CD4-positive, alpha-beta T cell (primary cell): ENCODE data around the gene NDUFA8. TPM values are rescaled to one million over a fixed set of nuclear protein-coding genes. Genes with fewer than 3 reads are reported as not detected.

ENCODE experiments used
- ATAC-seq: fragments of 200-7000 bp; cut with Tn5 transposase; one replicate; pipeline ENCODE4 v1.10.0; 2022; ENCODE audit warnings: mild to moderate bottlenecking; ENCODE audit not compliant: poor library complexity
- CTCF ChIA-PET: fragments of 350-600 bp; sonication (Branson Sonifier 250); formaldehyde crosslinking; loops from one replicate; lab custom pipeline; 2021; ENCODE audit warnings: antibody characterized with exemption, inconsistent platforms; lab: Charles Lee
- POLR2A ChIA-PET: fragments of 350-600 bp; sonication (Branson Sonifier 250); formaldehyde crosslinking; loops from one replicate; lab custom pipeline; 2021; ENCODE audit warnings: antibody characterized with exemption, inconsistent platforms; lab: Charles Lee
- DNase-seq, 14 experiments: peaks; one replicate each; pipeline ENCODE4 v3.0.0-alpha.2; 2013 to 2020; ENCODE audit warnings: mixed read lengths in 2 of 14
- H3K27ac ChIP-seq, 2 donors: one replicate each; pipeline versions ENCODE4 v1.5.1 to v1.7.0; 2013; ENCODE audit warnings: low read length in 2 of 2, low read depth in 1 of 2, mild to moderate bottlenecking in 1 of 2
- H3K27me3 ChIP-seq, 2 experiments: 1 replicate in 1 of 2; 2 replicates in 1 of 2; pipeline versions ENCODE4 v1.6.1 to v1.7.0; 2013; ENCODE audit warnings: low read length in 2 of 2, control low read depth in 1 of 2, mild to moderate bottlenecking in 1 of 2, moderate library complexity in 1 of 2; ENCODE audit not compliant: insufficient read depth in 2 of 2, control insufficient read depth in 1 of 2
- H3K36me3 ChIP-seq: one replicate; pipeline ENCODE4 v1.6.1; 2013; ENCODE audit warnings: low read length, control low read depth; ENCODE audit not compliant: insufficient read depth
- H3K4me1 ChIP-seq: one replicate; pipeline ENCODE4 v1.6.1; 2013; ENCODE audit warnings: low read length, control low read depth; ENCODE audit not compliant: insufficient read depth
- H3K4me3 ChIP-seq: one replicate; pipeline ENCODE4 v1.5.1; 2013; ENCODE audit warnings: mild to moderate bottlenecking, low read length, moderate library complexity
- H3K9me3 ChIP-seq, 2 experiments: 1 replicate in 1 of 2; 2 replicates in 1 of 2; pipeline versions ENCODE4 v1.6.1 to v1.7.0; 2013; ENCODE audit warnings: low read length in 2 of 2, mild to moderate bottlenecking in 2 of 2, control low read depth in 1 of 2, moderate library complexity in 1 of 2; ENCODE audit not compliant: control insufficient read depth in 1 of 2, insufficient read depth in 1 of 2
- H3K27ac Mint-ChIP-seq: one replicate; pipeline ENCODE4 v1.8.0; 2020; ENCODE audit warnings: mixed read lengths
- H3K27me3 Mint-ChIP-seq: one replicate; pipeline ENCODE4 v1.8.0; 2021; ENCODE audit warnings: mixed read lengths
- H3K36me3 Mint-ChIP-seq: one replicate; pipeline ENCODE4 v1.8.0; 2021; ENCODE audit warnings: low read depth, mixed read lengths
- H3K4me1 Mint-ChIP-seq: one replicate; pipeline ENCODE4 v1.8.0; 2021; ENCODE audit warnings: low read depth, mixed read lengths
- H3K4me3 Mint-ChIP-seq: one replicate; pipeline ENCODE4 v1.8.0; 2020; ENCODE audit warnings: mild to moderate bottlenecking, mixed read lengths
- H3K9me3 Mint-ChIP-seq: one replicate; pipeline ENCODE4 v1.8.0; 2020; ENCODE audit warnings: mixed read lengths
- intact Hi-C, 2 experiments: fragments of 100-400 bp; cut with DNase I in 1 of 2; cut with micrococcal nuclease in 1 of 2; formaldehyde crosslinking; loops; one replicate each; pipeline versions ENCODE4 v1.15.1 to v1.9.0; 2023 to 2025; cut with DNase I, micrococcal nuclease
- total RNA-seq, 174 experiments: library from RNA in 2 of 174; stranded (reverse) in 2 of 174; gene quantifications; one replicate each; pipeline ENCODE4 v1.2.3 and lab custom pipeline; 2021 to 2026
- TF ChIP-seq, protein P1 (sequence below): fragments of 200-600 bp; IDR thresholded peaks from one replicate; pipeline ENCODE4 v1.8.0; 2022; ENCODE audit warnings: antibody characterized with exemption, mild to moderate bottlenecking

NDUFA8 gene
- total RNA-seq, 2 experiments from 2014 or later = 4.5 to 5.0 TPM

DNA sequence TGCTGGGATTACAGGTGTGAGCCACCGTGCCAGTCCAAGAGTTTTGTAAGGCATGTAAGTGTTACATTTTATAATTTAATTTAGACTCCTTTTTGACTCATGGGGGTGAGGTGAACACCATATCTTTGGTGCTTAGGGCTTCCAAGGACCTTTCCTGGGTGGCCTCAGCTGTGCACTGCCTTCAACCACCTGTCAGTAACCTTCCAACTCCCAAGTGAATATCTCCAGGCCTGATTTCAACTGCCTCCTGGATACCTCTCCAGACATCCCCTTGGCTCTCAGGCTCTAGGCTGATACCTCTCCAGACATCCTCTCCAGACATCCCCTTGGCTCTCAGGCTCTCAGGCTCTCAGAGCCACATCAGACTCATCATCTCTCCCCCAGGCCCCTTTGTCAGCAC, 35.5 kb downstream of the NDUFA8 start:
- Histone ChIP-seq H3K27ac (no peak overlapping the region), H3K27me3 (peaks cover 18 to 27% of the 10 kb centered on the region in 2 experiments), H3K4me3 (no peak overlapping the region), H3K9me3 (peaks cover 0 to 6% of the 10 kb centered on the region in 2 experiments), H3K36me3 (no peaks in the 10 kb centered on the region), H3K4me1 (peaks cover 36% of the 10 kb centered on the region)
- TF ChIP-seq, protein P1, sequence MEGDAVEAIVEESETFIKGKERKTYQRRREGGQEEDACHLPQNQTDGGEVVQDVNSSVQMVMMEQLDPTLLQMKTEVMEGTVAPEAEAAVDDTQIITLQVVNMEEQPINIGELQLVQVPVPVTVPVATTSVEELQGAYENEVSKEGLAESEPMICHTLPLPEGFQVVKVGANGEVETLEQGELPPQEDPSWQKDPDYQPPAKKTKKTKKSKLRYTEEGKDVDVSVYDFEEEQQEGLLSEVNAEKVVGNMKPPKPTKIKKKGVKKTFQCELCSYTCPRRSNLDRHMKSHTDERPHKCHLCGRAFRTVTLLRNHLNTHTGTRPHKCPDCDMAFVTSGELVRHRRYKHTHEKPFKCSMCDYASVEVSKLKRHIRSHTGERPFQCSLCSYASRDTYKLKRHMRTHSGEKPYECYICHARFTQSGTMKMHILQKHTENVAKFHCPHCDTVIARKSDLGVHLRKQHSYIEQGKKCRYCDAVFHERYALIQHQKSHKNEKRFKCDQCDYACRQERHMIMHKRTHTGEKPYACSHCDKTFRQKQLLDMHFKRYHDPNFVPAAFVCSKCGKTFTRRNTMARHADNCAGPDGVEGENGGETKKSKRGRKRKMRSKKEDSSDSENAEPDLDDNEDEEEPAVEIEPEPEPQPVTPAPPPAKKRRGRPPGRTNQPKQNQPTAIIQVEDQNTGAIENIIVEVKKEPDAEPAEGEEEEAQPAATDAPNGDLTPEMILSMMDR = no peak
- DNase-seq (no peak), ATAC-seq (no peak)
- no peaks in the 10 kb centered on the region for H3K36me3 Mint-ChIP-seq
- POLR2A ChIA-PET = no interaction called here
- H3K27ac Mint-ChIP-seq = no peak overlapping the region
- CTCF ChIA-PET = interaction anchor here (1.6 to 2.7 kb wide), 4 partner anchors 25 to 226 kb away, joined by 3 to 23 read pairs (median 18); partner anchors contain the start of gene MRRF
- H3K27me3 Mint-ChIP-seq = peaks cover 43% of the 10 kb centered on the region
- intact Hi-C loops = no loop called here
- H3K9me3 Mint-ChIP-seq = no peaks in the 10 kb centered on the region
- H3K4me3 Mint-ChIP-seq = no peak overlapping the region
- H3K4me1 Mint-ChIP-seq = peaks cover 21% of the 10 kb centered on the region

DNA sequence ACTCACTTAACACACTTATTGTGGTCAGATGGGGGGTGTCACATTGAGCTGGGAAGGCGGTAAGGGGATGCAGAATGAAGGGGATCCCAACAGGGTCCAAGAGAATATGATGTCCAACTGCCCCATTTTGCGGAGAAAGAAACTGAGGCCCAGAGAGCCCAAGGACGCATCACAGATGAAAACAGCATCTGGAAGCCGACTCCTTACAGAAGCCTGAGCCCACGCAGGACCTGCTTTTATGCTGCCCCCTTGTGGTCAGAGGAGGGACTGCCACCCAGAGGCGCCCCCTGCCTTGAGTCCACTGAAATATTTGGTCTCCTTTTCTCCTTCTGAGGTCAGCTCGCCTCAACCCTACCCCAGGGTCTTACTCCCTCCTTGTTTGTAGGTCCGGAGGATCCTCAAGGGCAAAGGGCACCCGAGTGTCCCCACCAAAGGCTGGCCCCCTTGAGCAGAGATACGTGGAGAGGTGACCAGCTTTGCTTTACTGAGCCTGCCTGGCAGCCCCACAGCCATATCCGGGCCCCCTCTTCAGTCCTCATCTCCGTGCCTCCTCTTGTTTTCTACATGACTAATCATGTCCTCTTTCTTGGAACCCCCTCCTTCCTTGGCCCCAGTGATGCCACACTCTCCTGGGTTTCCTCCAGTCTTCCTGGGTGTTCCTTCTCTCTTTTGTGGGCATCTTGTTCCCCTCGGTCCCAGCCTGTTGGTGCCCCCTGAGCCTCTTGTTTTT, 36.5 kb downstream of the NDUFA8 start:
- CTCF ChIA-PET = interaction anchor here (0.6 to 1.8 kb wide), 7 partner anchors 22 to 780 kb away, joined by 3 to 18 read pairs (median 3); no protein-coding TSS in a partner anchor
- DNase-seq = peak; percentile 50 to 83 (median 64)
- peaks cover 18 to 27% of the 10 kb centered on the region in 2 experiments for H3K27me3 ChIP-seq

DNA sequence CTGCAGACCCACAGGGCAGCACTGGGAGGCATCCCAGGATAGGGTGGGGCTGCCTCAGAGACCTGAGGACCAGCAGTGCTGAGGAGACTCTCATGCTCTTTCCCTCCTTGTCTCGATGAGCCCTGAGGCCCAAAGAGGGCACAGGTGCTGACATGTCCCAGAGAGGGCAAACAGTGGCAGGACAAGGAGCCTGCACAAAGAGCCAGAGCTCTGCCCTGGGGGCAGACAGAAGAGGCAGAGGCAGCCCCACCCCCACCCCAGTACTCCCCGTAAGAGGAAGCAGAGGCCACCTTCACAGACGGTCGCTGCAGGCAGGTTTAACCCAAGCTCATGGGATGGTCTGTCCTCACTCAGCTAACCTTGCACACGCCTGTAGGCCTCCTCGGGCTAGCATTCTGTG, 37.1 kb downstream of the NDUFA8 start:
- Mint-ChIP-seq H3K4me1 (peaks cover 21% of the 10 kb centered on the region), H3K27ac (no peak overlapping the region), H3K27me3 (peaks cover 38% of the 10 kb centered on the region), H3K36me3 (no peaks in the 10 kb centered on the region), H3K4me3 (no peak overlapping the region), H3K9me3 (no peaks in the 10 kb centered on the region)
- ATAC-seq (no peak), DNase-seq (no peak)
- Histone ChIP-seq H3K36me3 (no peaks in the 10 kb centered on the region), H3K4me3 (no peak overlapping the region), H3K27me3 (peaks cover 17 to 21% of the 10 kb centered on the region in 2 experiments), H3K9me3 (peaks cover 0 to 6% of the 10 kb centered on the region in 2 experiments), H3K4me1 (peaks cover 28% of the 10 kb centered on the region), H3K27ac (no peak overlapping the region)
- TF ChIP-seq, protein P1 = no peak
- CTCF ChIA-PET = interaction anchor here (1.0 to 1.8 kb wide), 2 partner anchors 23 to 24 kb away, joined by 3 to 18 read pairs; no protein-coding TSS in a partner anchor
- POLR2A ChIA-PET = no interaction called here
- intact Hi-C loops = no loop called here

More for the DNA sequence above, 36.5 kb downstream of the NDUFA8 start:
- Mint-ChIP-seq H3K4me1 (peaks cover 21% of the 10 kb centered on the region), H3K27me3 (peaks cover 43% of the 10 kb centered on the region), H3K36me3 (no peaks in the 10 kb centered on the region), H3K9me3 (no peaks in the 10 kb centered on the region), H3K27ac (no peak overlapping the region), H3K4me3 (no peak overlapping the region)
- ATAC-seq = peak; percentile 73
- Histone ChIP-seq H3K4me3 (no peak overlapping the region), H3K4me1 (peaks cover 31% of the 10 kb centered on the region), H3K36me3 (no peaks in the 10 kb centered on the region), H3K27ac (no peak overlapping the region), H3K9me3 (peaks cover 0 to 6% of the 10 kb centered on the region in 2 experiments)
- TF ChIP-seq, protein P1 = peak; percentile 84
- intact Hi-C loops = loop anchor here in 1 of 2 experiments (1.0 kb wide), 1 partner anchor 24 kb away; no protein-coding TSS in a partner anchor
- POLR2A ChIA-PET = no interaction called here
